GM21619 (cell line): ENCODE data around the gene HS3ST6.
"Not testable (repeated sequence)": the region's sequence is repeated elsewhere in the genome, so short reads cannot be mapped to it uniquely, and the experiment has no call there.

Experiments
- ATAC-seq: cut with Tn5 transposase; IDR thresholded peaks from one replicate; pipeline ENCODE4 v1.9.1; 2021; ENCODE audit not compliant: unreplicated experiment

The HS3ST6 gene

DNA sequence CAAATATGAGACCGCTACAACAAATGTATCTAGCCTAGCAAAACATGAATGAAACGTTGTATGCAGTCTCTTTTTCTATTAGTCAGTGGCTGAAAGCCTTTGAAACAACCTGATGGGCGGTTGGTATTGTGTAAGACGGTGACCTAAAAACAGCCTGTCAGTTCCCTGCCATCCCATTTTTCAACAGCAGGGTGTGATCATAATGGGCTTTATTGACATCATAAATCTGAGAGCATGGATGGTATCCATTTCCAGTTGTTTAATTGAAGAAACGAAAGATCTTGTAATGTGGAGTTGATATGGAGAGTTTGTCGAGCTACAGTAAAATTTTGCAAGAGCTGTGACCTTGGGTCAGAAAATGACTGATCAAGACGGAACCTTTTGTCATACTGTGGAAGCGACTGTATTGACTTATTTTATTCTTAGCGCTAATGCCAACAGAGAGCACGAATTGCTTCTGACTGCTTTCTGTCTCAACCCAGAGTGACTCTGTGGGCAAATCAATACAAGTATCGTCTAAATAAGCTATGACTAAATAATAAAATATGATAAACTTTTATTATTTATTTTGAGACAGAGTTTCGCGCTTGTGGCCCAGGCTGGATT is 34.0 kb downstream of the HS3ST6 start:
- no peak for ATAC-seq

DNA sequence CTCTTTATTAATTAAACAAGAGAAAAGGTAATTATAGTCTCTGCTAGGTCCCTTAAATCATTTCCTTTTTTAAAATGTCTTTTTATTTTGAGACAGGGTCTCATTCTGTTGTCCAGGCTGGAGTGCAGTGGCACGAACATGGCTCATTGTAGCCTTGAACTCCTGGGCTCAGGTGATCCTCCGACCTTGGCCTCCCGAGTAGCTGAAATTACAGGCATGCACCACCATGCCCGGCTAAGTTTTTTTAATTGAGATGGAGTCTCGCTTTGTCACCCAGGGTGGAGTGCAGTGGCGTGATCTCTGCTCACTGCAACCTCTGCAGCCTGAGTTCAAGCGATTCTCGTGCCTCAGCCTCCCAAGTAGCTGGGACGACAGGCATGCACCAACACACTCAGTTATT is 37.0 kb downstream of the HS3ST6 start:
- ATAC-seq = not testable (repeated sequence)

DNA sequence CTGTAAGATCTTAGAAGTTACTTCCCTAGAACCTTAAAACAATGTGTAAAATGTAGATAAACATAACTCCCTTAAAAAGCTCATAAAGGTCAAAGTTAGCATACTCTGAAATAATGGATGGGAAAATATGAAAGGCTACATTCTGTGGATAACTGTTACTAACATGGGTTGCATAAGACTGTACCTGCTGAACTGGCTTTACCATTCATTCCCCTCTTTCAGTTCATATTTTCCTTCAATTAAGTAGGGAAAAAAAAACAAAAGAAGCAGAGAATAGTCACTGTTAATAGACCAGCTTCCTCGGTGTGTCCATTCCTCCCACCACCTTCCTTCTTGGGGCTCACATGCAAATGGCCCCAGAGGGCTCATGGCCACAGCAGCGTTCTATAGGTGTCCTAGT is 38.7 kb downstream of the HS3ST6 start:
- ATAC-seq = no peak

- ATAC-seq = no peak
These were observed 40.0 kb downstream of the HS3ST6 start for GRCh38 chr16:1878256-1878655.

GRCh38 chr16:1877804-1878203 is 40.4 kb downstream of the HS3ST6 start:
- ATAC-seq = no peak

- no peak for ATAC-seq
These were observed 41.1 kb downstream of the HS3ST6 start for GRCh38 chr16:1877089-1877488.

GRCh38 chr16:1876468-1876867 is 41.7 kb downstream of the HS3ST6 start:
- ATAC-seq = no peak

GRCh38 chr16:1876066-1876465 is 42.1 kb downstream of the HS3ST6 start:
- not testable (repeated sequence) for ATAC-seq

- ATAC-seq = no peak
These were observed 43.4 kb downstream of the HS3ST6 start for GRCh38 chr16:1874854-1875253.

DNA sequence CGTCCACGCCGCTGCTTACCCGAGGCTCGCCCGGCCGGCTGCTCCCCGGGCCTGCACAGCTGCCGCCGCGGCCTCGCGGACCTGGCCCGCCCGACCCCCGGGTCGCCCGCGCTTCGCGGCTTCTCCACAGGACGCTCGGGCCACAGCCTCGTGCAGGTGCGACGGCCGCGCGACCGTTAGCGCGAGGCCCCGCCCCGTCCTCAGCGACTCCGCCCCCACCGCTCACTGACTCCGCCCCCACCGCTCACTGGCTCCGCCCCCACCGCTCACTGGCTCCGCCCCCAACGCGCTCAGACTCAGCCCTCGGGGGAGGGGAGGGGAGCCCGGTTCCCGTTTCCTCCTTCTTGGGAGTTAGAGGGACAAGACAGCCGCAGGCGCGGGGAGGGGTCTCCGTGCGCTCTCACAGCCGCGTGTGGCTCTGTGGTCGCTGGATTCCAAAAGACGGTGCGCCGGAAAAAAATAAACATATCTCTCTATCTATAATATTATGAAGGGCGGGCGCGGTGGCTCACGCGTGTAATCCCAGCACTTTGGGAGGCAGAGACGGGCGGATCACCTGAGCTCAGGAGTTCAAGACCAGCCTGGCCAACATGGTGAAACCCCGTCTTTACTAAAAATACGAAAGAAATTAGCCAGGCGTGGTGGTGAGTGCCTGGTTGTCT is 46.1 kb downstream of the HS3ST6 start, which contains the start of gene MEIOB:
Gene MEIOB, minus strand, starts transcription at position 191 of the 662 bp plus-strand sequence. CDS start 3,989 bp downstream, outside the sequence.
- ATAC-seq = no peak

DNA sequence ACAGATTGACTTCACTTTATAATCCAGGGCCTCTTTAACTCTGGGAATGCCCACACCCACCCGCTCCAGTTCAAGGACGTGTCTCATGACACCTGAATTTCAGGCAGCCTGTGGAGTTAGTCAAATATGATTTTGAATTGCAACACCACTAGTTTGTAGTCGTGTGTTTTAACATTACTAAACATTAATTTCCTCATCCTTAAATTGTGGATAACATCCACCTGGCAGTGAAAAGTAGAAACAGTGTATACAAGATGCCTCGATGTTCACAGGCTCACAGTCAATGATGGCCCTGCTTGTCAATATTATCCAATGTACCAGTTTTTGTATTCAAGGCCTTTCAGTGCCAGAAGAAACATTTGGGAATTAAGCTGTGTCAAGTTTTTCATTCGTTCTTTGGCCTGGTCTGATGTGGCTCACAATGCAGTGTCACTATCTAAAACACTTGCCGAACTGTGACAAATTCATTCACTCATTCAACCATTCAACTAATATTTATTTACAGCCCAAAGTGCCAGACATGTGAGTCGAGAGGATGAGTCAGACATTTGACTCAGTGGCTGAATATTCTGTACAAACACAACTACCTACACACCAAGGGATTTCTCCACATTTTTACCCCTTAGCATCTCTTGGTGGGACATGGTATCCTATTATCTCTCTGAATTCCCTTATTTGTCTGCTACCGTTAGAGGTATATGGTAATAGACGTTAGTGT is 47.7 kb downstream of the HS3ST6 start:
- no peak for ATAC-seq

DNA sequence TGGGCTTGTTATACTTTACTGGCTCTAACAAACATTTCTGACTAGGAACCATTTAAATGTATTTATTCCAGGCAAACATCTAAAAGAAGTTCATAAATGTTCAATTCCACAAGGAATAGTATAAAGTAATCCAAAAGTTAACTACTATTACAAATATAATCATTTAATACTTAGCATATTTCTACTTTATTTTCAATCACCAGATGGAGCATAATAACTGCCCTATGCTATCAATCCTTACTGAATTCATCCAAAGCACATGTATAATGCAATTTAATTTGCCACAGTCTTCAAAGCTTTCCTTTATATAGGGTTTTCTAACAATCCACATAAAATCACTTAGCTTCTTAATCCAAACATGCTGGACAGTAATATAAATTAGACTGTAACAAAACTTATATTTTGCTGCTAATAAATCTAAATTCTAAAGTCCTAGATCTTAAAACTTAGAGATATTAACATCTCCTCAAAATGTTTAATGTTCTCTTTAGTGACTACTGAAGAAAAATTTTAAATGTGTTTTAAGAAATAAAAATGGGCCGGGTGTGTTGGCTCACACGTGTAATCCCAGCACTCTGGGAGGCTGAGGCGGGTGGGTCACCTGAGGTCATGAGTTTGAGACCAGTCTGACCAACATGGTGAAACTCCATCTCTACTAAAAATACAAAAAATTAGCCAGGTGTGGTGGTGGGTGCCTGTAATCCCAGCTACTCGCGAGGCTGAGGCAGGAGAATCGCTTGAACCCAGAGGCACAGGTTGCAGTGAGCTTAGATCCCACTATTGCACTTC is 52.1 kb downstream of the HS3ST6 start:
- ATAC-seq = no peak

DNA sequence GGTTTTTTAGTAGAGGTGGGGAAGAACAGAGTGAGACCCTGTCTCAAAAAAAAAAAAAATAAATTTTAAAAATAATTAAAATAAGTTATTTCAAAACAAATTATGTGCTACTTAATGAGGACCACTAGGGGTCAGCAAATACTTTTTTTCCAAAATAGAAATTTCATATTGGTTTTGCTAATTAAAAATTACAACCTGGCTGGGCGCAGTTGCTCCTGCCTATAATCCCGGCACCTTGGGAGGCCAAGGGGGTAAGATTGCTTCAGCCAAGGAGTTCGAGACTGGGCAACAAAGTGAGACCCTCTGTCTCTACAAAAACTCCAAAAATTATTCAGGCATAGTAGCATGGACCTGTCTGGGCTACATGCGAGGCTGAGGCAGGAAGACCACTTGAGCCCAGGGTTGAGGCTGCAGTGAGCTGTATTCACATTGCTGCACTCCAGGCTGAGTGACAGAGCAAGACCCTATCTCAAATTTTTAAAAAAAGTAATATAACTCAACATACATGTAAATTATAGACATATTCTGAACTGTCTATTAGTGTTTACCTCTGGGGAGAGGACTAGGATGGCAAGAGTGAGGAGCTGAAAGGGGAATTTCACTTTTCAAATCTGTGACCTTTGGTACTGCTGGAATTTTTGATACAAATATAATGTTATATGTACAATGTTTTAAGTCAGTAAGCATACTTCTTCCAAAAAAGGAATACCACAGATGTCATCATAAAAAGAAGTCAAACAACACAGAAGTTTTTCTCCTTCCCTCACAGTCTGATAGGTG is 54.3 kb downstream of the HS3ST6 start:
- ATAC-seq = no peak

GRCh38 chr16:1862394-1862793 is 55.8 kb downstream of the HS3ST6 start:
- ATAC-seq = no peak

DNA sequence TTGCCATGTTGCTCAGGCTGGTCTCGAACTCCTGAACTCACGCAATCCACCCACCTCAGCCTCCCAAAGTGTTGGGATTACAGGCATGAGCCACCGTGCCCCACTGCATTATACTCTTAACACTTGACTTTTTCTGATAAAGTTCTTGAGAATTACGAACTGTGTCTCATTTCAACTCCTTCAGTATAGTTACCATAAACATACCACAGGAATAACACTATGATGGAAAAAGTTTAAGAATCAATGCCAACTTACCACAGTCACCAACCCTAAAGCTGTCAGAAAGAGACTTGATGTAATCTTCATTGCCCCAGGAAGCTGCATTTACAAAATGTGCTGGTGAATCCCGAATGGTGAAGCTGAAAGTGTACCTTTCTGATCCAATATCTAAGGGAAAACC is 56.5 kb downstream of the HS3ST6 start:
- ATAC-seq = no peak
